ENCODE results near the gene OSGIN1.
A peak's percentile ranks its signal among the peaks of the same experiment; 100 is the strongest.

Gene OSGIN1

GRCh38 chr16:83958137-83958845, 5.3 kb downstream of the OSGIN1 start:
- H3K9me3 ChIP-seq, result no peaks in the 10 kb centered on the region
- H3K4me3 ChIP-seq (ENCODE audit: low read depth, low read length), result no peak overlapping the region
- no peaks in the 10 kb centered on the region for H3K36me3 ChIP-seq
- no peak for TF ChIP-seq CTCF (IDR thresholded peaks at IDR 0.05; ENCODE audit: low read depth, low read length)
- H3K27me3 ChIP-seq, result peaks cover 12% of the 10 kb centered on the region
- peak; percentile 49 for DNase-seq
- peaks cover 5% of the 10 kb centered on the region; the same call in 1 of the 2 replicates for H3K4me1 ChIP-seq

- no peak for DNase-seq
- no peaks in the 10 kb centered on the region for H3K36me3 ChIP-seq
- H3K27me3 ChIP-seq, result peaks cover 12% of the 10 kb centered on the region
- H3K9me3 ChIP-seq, result no peaks in the 10 kb centered on the region
- no peak for TF ChIP-seq CTCF (IDR thresholded peaks at IDR 0.05; ENCODE audit: low read depth, low read length)
- no peak overlapping the region for H3K4me3 ChIP-seq (ENCODE audit: low read depth, low read length)
- peaks cover 5% of the 10 kb centered on the region; the same call in 1 of the 2 replicates for H3K4me1 ChIP-seq
These were observed 6.0 kb downstream of the OSGIN1 start for GRCh38 chr16:83958846-83959565.

GRCh38 chr16:83959656-83960434, 6.8 kb downstream of the OSGIN1 start:
- peaks cover 5% of the 10 kb centered on the region; the same call in 1 of the 2 replicates for H3K4me1 ChIP-seq
- no peak for TF ChIP-seq CTCF (IDR thresholded peaks at IDR 0.05; ENCODE audit: low read depth, low read length)
- H3K9me3 ChIP-seq, result no peaks in the 10 kb centered on the region
- no peaks in the 10 kb centered on the region for H3K36me3 ChIP-seq
- no peak for DNase-seq
- no peak overlapping the region for H3K4me3 ChIP-seq (ENCODE audit: low read depth, low read length)
- H3K27me3 ChIP-seq, result peaks cover 5% of the 10 kb centered on the region

- Histone ChIP-seq H3K4me1 (peaks cover 5% of the 10 kb centered on the region; the same call in 1 of the 2 replicates), H3K4me3 (ENCODE audit: low read depth, low read length) (no peak overlapping the region), H3K9me3 (no peaks in the 10 kb centered on the region), H3K27me3 (no peaks in the 10 kb centered on the region), H3K36me3 (no peaks in the 10 kb centered on the region)
- no peak for TF ChIP-seq CTCF (IDR thresholded peaks at IDR 0.05; ENCODE audit: low read depth, low read length)
- no peak for DNase-seq
These were observed 7.6 kb downstream of the OSGIN1 start for GRCh38 chr16:83960521-83961249.

- Histone ChIP-seq H3K36me3 (no peaks in the 10 kb centered on the region), H3K9me3 (no peaks in the 10 kb centered on the region), H3K4me3 (ENCODE audit: low read depth, low read length) (no peak overlapping the region), H3K27me3 (no peaks in the 10 kb centered on the region), H3K4me1 (peaks cover 5% of the 10 kb centered on the region; the same call in 1 of the 2 replicates)
- TF ChIP-seq CTCF (IDR thresholded peaks at IDR 0.05; ENCODE audit: low read depth, low read length), result no peak
- DNase-seq, result no peak
These were observed 8.6 kb downstream of the OSGIN1 start for GRCh38 chr16:83961591-83961990.

Measured in BE2C (cell line).